HG03066 (cell line): ENCODE data around the gene TMIGD2.
"Not testable (repeated sequence)": the region's sequence is repeated elsewhere in the genome, so short reads cannot be mapped to it uniquely, and the experiment has no call there.

Source experiments
- ATAC-seq: cut with Tn5 transposase; IDR thresholded peaks from one replicate; pipeline ENCODE4 v1.9.1; 2021; ENCODE audit warnings: low read depth; ENCODE audit not compliant: unreplicated experiment

The TMIGD2 gene

GRCh38 chr19:4298810-4299550, 3.2 kb downstream of the TMIGD2 start:
- no peak for ATAC-seq

GRCh38 chr19:4297901-4298809, 4.0 kb downstream of the TMIGD2 start:
- no peak for ATAC-seq

- ATAC-seq, result no peak
These were observed 6.0 kb downstream of the TMIGD2 start for GRCh38 chr19:4295972-4296771.

GRCh38 chr19:4294389-4294788, 7.8 kb downstream of the TMIGD2 start:
- no peak for ATAC-seq

GRCh38 chr19:4292515-4292914, 9.7 kb downstream of the TMIGD2 start:
- ATAC-seq, result no peak

GRCh38 chr19:4291184-4291732, 10.9 kb downstream of the TMIGD2 start:
- ATAC-seq, result no peak

GRCh38 chr19:4288091-4288777, 14.0 kb downstream of the TMIGD2 start:
- ATAC-seq, result no peak

GRCh38 chr19:4286141-4286540, 16.0 kb downstream of the TMIGD2 start:
- ATAC-seq, result not testable (repeated sequence)

- no peak for ATAC-seq
These were observed 17.2 kb downstream of the TMIGD2 start for GRCh38 chr19:4284974-4285373.

- ATAC-seq, result no peak
These were observed 17.8 kb downstream of the TMIGD2 start for GRCh38 chr19:4284176-4284958.

- no peak for ATAC-seq
These were observed 22.4 kb downstream of the TMIGD2 start for GRCh38 chr19:4279530-4280422.

- no peak for ATAC-seq
These were observed 23.0 kb downstream of the TMIGD2 start for GRCh38 chr19:4279267-4279529.

GRCh38 chr19:4278419-4279266, 23.5 kb downstream of the TMIGD2 start, which contains the start of gene SHD:
Gene SHD, plus strand, starts transcription at chr19:4279266. Its CDS starts 798 bp downstream, at chr19:4280064.
- ATAC-seq, result no peak

GRCh38 chr19:4278010-4278409, 24.2 kb downstream of the TMIGD2 start:
- ATAC-seq, result no peak

GRCh38 chr19:4277191-4277696, 24.9 kb downstream of the TMIGD2 start:
- no peak for ATAC-seq

GRCh38 chr19:4274321-4274686, 27.9 kb downstream of the TMIGD2 start:
- not testable (repeated sequence) for ATAC-seq

- no peak for ATAC-seq
These were observed 29.3 kb downstream of the TMIGD2 start for GRCh38 chr19:4272894-4273293.
